OCI-LY1 (cell line): ENCODE data around the gene DEXI.
A peak's percentile ranks its signal among the peaks of the same experiment; 100 is the strongest.

Experiments
- H2AFZ ChIP-seq: fragments of 200-600 bp; sonication (generic), shearing (Covaris generic); 2 replicates; pipeline ENCODE4 v1.6.0; 2014; ENCODE audit warnings: antibody characterized with exemption, mild to moderate bottlenecking, low read length
- H3F3A ChIP-seq: fragments of 200-600 bp; sonication (generic), shearing (Covaris generic); 2 replicates; pipeline ENCODE4 v1.6.0; 2014; ENCODE audit warnings: mild to moderate bottlenecking, antibody characterized with exemption, low read length, moderate library complexity; ENCODE audit not compliant: insufficient read depth
- H3K27ac ChIP-seq: fragments of 200-600 bp; sonication (generic); 2 replicates; pipeline ENCODE4 v1.5.1; 2014; ENCODE audit warnings: low read length, mixed run types, mild to moderate bottlenecking, low read depth; ENCODE audit not compliant: poor library complexity, severe bottlenecking
- H3K27me3 ChIP-seq: fragments of 200-600 bp; sonication (generic); 2 replicates; pipeline ENCODE4 v1.6.0; 2014; ENCODE audit warnings: antibody characterized with exemption, mild to moderate bottlenecking, low read length, moderate library complexity; ENCODE audit not compliant: insufficient read depth
- H3K36me3 ChIP-seq: fragments of 200-600 bp; sonication (generic); 2 replicates; pipeline ENCODE4 v1.6.1; 2014; ENCODE audit warnings: mild to moderate bottlenecking, antibody characterized with exemption, low read length, moderate library complexity, mixed read lengths; ENCODE audit not compliant: insufficient read depth
- H3K4me1 ChIP-seq: fragments of 200-600 bp; sonication (generic); 2 replicates; pipeline ENCODE4 v1.5.1; 2014; ENCODE audit warnings: mild to moderate bottlenecking, low read length, moderate library complexity; ENCODE audit not compliant: insufficient read depth, severe bottlenecking
- H3K4me2 ChIP-seq: fragments of 200-600 bp; sonication (generic), shearing (Covaris generic); 2 replicates; pipeline ENCODE4 v1.6.1; 2014; ENCODE audit warnings: low read length
- H3K4me3 ChIP-seq: fragments of 200-600 bp; sonication (generic); 2 replicates; pipeline ENCODE4 v1.5.1; 2014; ENCODE audit warnings: low read length, low read depth, mild to moderate bottlenecking, mixed read lengths; ENCODE audit not compliant: poor library complexity, severe bottlenecking
- H3K79me2 ChIP-seq: fragments of 200-600 bp; shearing (Covaris generic); 2 replicates; pipeline ENCODE4 v1.6.1; 2016; ENCODE audit warnings: mixed run types, low read length, mixed read lengths; ENCODE audit not compliant: insufficient read depth
- H3K9ac ChIP-seq: fragments of 200-600 bp; sonication (generic), shearing (Covaris generic); 2 replicates; pipeline ENCODE4 v1.6.1; 2014; ENCODE audit warnings: mild to moderate bottlenecking, low read length, mixed read lengths
- H3K9me2 ChIP-seq: fragments of 200-600 bp; sonication (generic), shearing (Covaris generic); 2 replicates; pipeline ENCODE4 v1.6.1; 2014; ENCODE audit warnings: low read depth, mild to moderate bottlenecking, low read length, mixed read lengths
- H3K9me3 ChIP-seq: fragments of 200-600 bp; shearing (Covaris generic); 2 replicates; pipeline ENCODE4 v1.6.1; 2014; ENCODE audit warnings: low read length, mixed read lengths
- H4K20me1 ChIP-seq: fragments of 200-600 bp; sonication (generic), shearing (Covaris generic); 2 replicates; pipeline ENCODE4 v1.6.0; 2016; ENCODE audit warnings: mild to moderate bottlenecking, low read length; ENCODE audit not compliant: insufficient read depth
- CTCF ChIP-seq: fragments of 200-600 bp; sonication (generic), shearing (Covaris generic); IDR thresholded peaks from 2 replicates; pipeline ENCODE4 v1.5.1; 2017; ENCODE audit warnings: mild to moderate bottlenecking, antibody characterized with exemption, low read length, moderate library complexity, mixed read lengths
- EZH2 ChIP-seq: fragments of 200-600 bp; sonication (generic), shearing (Covaris generic); IDR thresholded peaks from 2 replicates; pipeline ENCODE4 v1.8.0; 2017; ENCODE audit warnings: borderline replicate concordance, mixed run types, mild to moderate bottlenecking, antibody characterized with exemption, low read length, moderate library complexity, mixed read lengths

DEXI gene

GRCh38 chr16:10896165-10896564 lies 46.1 kb downstream of the DEXI start:
- Histone ChIP-seq H3K4me2 (no peak overlapping the region), H3K9me2 (no peaks in the 10 kb centered on the region), H3K79me2 (0 out of 2 replicates have a peak, but pooled peaks cover 3% of the 10 kb centered on the region), H3K9me3 (no peaks in the 10 kb centered on the region), H2AFZ (no peak overlapping the region), H3K9ac (no peak overlapping the region), H3K4me1 (peaks cover 17% of the 10 kb centered on the region), H3K27ac (peak overlapping the region; percentile 41), H3F3A (0 out of 2 replicates have a peak, but pooled peaks cover 3% of the 10 kb centered on the region), H3K36me3 (peaks cover 70% of the 10 kb centered on the region), H3K4me3 (no peak overlapping the region), H4K20me1 (no peaks in the 10 kb centered on the region), H3K27me3 (no peaks in the 10 kb centered on the region)
- TF ChIP-seq CTCF (no peak), EZH2 (no peak)

- Histone ChIP-seq H3K9ac (no peak overlapping the region), H3F3A (0 out of 2 replicates have a peak, but pooled peaks cover 4% of the 10 kb centered on the region), H3K79me2 (0 out of 2 replicates have a peak, but pooled peaks cover 3% of the 10 kb centered on the region), H4K20me1 (no peaks in the 10 kb centered on the region), H3K9me3 (no peaks in the 10 kb centered on the region), H3K4me2 (no peak overlapping the region), H3K27me3 (no peaks in the 10 kb centered on the region), H3K4me1 (peaks cover 26% of the 10 kb centered on the region), H3K36me3 (peaks cover 61% of the 10 kb centered on the region), H3K27ac (no peak overlapping the region), H3K4me3 (no peak overlapping the region), H3K9me2 (no peaks in the 10 kb centered on the region), H2AFZ (no peak overlapping the region)
- TF ChIP-seq CTCF, result no peak
- no peak for TF ChIP-seq EZH2
Observed at GRCh38 chr16:10895053-10895946, 47.0 kb downstream of the DEXI start.

- peaks cover 4% of the 10 kb centered on the region; the same call in 1 of the 2 replicates for H3F3A ChIP-seq
- H3K4me1 ChIP-seq, result peaks cover 51% of the 10 kb centered on the region
- H3K4me2 ChIP-seq, result no peak overlapping the region
- no peaks in the 10 kb centered on the region for H3K9me2 ChIP-seq
- peaks cover 37% of the 10 kb centered on the region for H3K36me3 ChIP-seq
- no peak overlapping the region for H3K4me3 ChIP-seq
- H2AFZ ChIP-seq, result no peak overlapping the region
- no peaks in the 10 kb centered on the region for H4K20me1 ChIP-seq
- H3K9ac ChIP-seq, result no peak overlapping the region
- TF ChIP-seq EZH2 (no peak), CTCF (no peak)
- no peaks in the 10 kb centered on the region for H3K9me3 ChIP-seq
- peak overlapping the region; percentile 94 for H3K27ac ChIP-seq
- no peaks in the 10 kb centered on the region for H3K27me3 ChIP-seq
- H3K79me2 ChIP-seq, result 0 out of 2 replicates have a peak, but pooled peaks cover 3% of the 10 kb centered on the region
Observed at GRCh38 chr16:10892782-10893318, 49.4 kb downstream of the DEXI start.
